IMR-90 (cell line): ENCODE measurements around the gene MAP6.

Source experiments
- BHLHE40 ChIP-seq: fragments of 150-350 bp; IDR thresholded peaks from 2 replicates; pipeline ENCODE4 v1.6.1; 2016; ENCODE audit warnings: mild to moderate bottlenecking, low read depth, low read length
- CEBPB ChIP-seq: IDR thresholded peaks from 2 replicates; pipeline ENCODE4 v1.6.1; 2012; ENCODE audit warnings: low read depth, low read length, improper control_type of control experiment
- CHD1 ChIP-seq: IDR thresholded peaks from 2 replicates; pipeline ENCODE4 v1.6.1; 2012; ENCODE audit warnings: low read depth, low read length, improper control_type of control experiment
- CTCF ChIP-seq: conservative IDR thresholded peaks from 2 replicates; pipeline ENCODE4 v1.5.1; 2012; ENCODE audit warnings: mild to moderate bottlenecking, low read depth, low read length, improper control_type of control experiment
- FOS ChIP-seq: fragments of 150-350 bp; IDR thresholded peaks from 2 replicates; pipeline ENCODE4 v1.6.1; 2016; ENCODE audit warnings: low read depth, low read length
- MAFK ChIP-seq: IDR thresholded peaks from 2 replicates; pipeline ENCODE4 v1.6.1; 2012; ENCODE audit warnings: low read depth, low read length, improper control_type of control experiment
- MXI1 ChIP-seq: IDR thresholded peaks from 2 replicates; pipeline ENCODE4 v1.6.1; 2012; ENCODE audit warnings: low read depth, mild to moderate bottlenecking, low read length, moderate library complexity, borderline replicate concordance
- NFE2L2 ChIP-seq: fragments of 150-350 bp; IDR thresholded peaks from 2 replicates; pipeline ENCODE4 v1.6.1; 2016; ENCODE audit warnings: low read depth, mild to moderate bottlenecking, low read length
- POLR2A ChIP-seq: IDR thresholded peaks from 2 replicates; pipeline ENCODE4 v1.6.1; 2012; ENCODE audit warnings: mild to moderate bottlenecking, low read depth, low read length
- TF ChIP-seq, protein P1 (sequence below): fragments of 150-350 bp; IDR thresholded peaks from 2 replicates; pipeline ENCODE4 v1.6.1; 2017; ENCODE audit warnings: mild to moderate bottlenecking, antibody characterized with exemption, low read length, low read depth
- TF ChIP-seq, protein P2 (sequence below): fragments of 150-350 bp; IDR thresholded peaks from 2 replicates; pipeline ENCODE4 v1.6.1; 2016; ENCODE audit warnings: low read depth, mild to moderate bottlenecking, low read length, moderate library complexity, borderline replicate concordance

- no peak for TF ChIP-seq CTCF
- no peak for TF ChIP-seq CEBPB
- no peak for TF ChIP-seq NFE2L2
- TF ChIP-seq POLR2A = no peak
- TF ChIP-seq BHLHE40 = no peak
- no peak for TF ChIP-seq MAFK
- TF ChIP-seq, protein P1, sequence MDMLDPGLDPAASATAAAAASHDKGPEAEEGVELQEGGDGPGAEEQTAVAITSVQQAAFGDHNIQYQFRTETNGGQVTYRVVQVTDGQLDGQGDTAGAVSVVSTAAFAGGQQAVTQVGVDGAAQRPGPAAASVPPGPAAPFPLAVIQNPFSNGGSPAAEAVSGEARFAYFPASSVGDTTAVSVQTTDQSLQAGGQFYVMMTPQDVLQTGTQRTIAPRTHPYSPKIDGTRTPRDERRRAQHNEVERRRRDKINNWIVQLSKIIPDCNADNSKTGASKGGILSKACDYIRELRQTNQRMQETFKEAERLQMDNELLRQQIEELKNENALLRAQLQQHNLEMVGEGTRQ = no peak
- TF ChIP-seq, protein P2, sequence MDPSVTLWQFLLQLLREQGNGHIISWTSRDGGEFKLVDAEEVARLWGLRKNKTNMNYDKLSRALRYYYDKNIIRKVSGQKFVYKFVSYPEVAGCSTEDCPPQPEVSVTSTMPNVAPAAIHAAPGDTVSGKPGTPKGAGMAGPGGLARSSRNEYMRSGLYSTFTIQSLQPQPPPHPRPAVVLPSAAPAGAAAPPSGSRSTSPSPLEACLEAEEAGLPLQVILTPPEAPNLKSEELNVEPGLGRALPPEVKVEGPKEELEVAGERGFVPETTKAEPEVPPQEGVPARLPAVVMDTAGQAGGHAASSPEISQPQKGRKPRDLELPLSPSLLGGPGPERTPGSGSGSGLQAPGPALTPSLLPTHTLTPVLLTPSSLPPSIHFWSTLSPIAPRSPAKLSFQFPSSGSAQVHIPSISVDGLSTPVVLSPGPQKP = no peak
- TF ChIP-seq FOS = no peak
- TF ChIP-seq MXI1 = no peak
- TF ChIP-seq CHD1 = no peak
Observed at GRCh38 chr11:75653532-75653931, 15.3 kb downstream of the MAP6 start.
